HUES64 (cell line): Measurements from ENCODE around the gene CYFIP1.

ENCODE experiments used
- H3K27ac ChIP-seq: 2 replicates; pipeline ENCODE4 v1.7.0; 2013; ENCODE audit warnings: low read depth, low read length, inconsistent platforms
- H3K27me3 ChIP-seq: 2 replicates; pipeline ENCODE4 v1.6.1; 2013; ENCODE audit warnings: mild to moderate bottlenecking, low read length; ENCODE audit not compliant: insufficient read depth
- H3K36me3 ChIP-seq: 2 replicates; pipeline ENCODE4 v1.6.1; 2013; ENCODE audit warnings: mild to moderate bottlenecking, low read length; ENCODE audit not compliant: insufficient read depth
- H3K4me1 ChIP-seq: 2 replicates; pipeline ENCODE4 v1.6.1; 2013; ENCODE audit warnings: mild to moderate bottlenecking, low read length, moderate library complexity; ENCODE audit not compliant: insufficient read depth
- H3K4me3 ChIP-seq: 2 replicates; pipeline ENCODE4 v1.5.1; 2013; ENCODE audit warnings: mild to moderate bottlenecking, low read length, moderate library complexity
- H3K9ac ChIP-seq: 2 replicates; pipeline ENCODE4 v1.6.1; 2013; ENCODE audit warnings: mild to moderate bottlenecking, low read depth, low read length
- H3K9me3 ChIP-seq: 2 replicates; pipeline ENCODE4 v1.6.1; 2013; ENCODE audit warnings: low read depth, low read length; ENCODE audit not compliant: insufficient read depth
- WGBS: fragments of 150-250, 120-280 bp; methylation state at CpG from one replicate; pipeline ENCODE4 v1.1.7; 2013; ENCODE audit warnings: missing lambda C conversion rate; 5-methylcytosine and 5-hydroxymethylcytosine counted together

Gene CYFIP1

GRCh38 chr15:22902046-22902445 is 78.1 kb downstream of the CYFIP1 start:
- 97% methylated on average over 11 of the region's 11 CpGs for WGBS
- no peak overlapping the region for H3K4me3 ChIP-seq
- H3K27ac ChIP-seq, result no peak overlapping the region
- H3K9ac ChIP-seq, result no peak overlapping the region
- H3K36me3 ChIP-seq, result peaks cover 62% of the 10 kb centered on the region
- H3K9me3 ChIP-seq, result no peaks in the 10 kb centered on the region
- H3K27me3 ChIP-seq, result no peaks in the 10 kb centered on the region
- H3K4me1 ChIP-seq, result no peaks in the 10 kb centered on the region

- Histone ChIP-seq H3K4me3 (no peak overlapping the region), H3K9me3 (no peaks in the 10 kb centered on the region), H3K27me3 (no peaks in the 10 kb centered on the region), H3K4me1 (no peaks in the 10 kb centered on the region), H3K9ac (no peak overlapping the region), H3K27ac (no peak overlapping the region), H3K36me3 (peaks cover 47% of the 10 kb centered on the region)
- WGBS, result 93% methylated on average over 10 of the region's 10 CpGs
These were observed 84.5 kb downstream of the CYFIP1 start for GRCh38 chr15:22895465-22896190.

GRCh38 chr15:22893881-22894280 is 86.3 kb downstream of the CYFIP1 start:
- H3K27ac ChIP-seq, result no peak overlapping the region
- WGBS, result 96% methylated on average over 12 of the region's 13 CpGs
- H3K4me3 ChIP-seq, result no peak overlapping the region
- H3K36me3 ChIP-seq, result peaks cover 34% of the 10 kb centered on the region
- no peaks in the 10 kb centered on the region for H3K4me1 ChIP-seq
- no peaks in the 10 kb centered on the region for H3K9me3 ChIP-seq
- H3K9ac ChIP-seq, result no peak overlapping the region
- H3K27me3 ChIP-seq, result no peaks in the 10 kb centered on the region

- peaks cover 34% of the 10 kb centered on the region for H3K36me3 ChIP-seq
These were observed 87.1 kb downstream of the CYFIP1 start for GRCh38 chr15:22893081-22893480.

GRCh38 chr15:22892333-22892732 is 87.8 kb downstream of the CYFIP1 start:
- WGBS, result 92% methylated on average over 6 of the region's 9 CpGs
- Histone ChIP-seq H3K4me3 (no peak overlapping the region), H3K9ac (no peak overlapping the region), H3K9me3 (no peaks in the 10 kb centered on the region), H3K4me1 (no peaks in the 10 kb centered on the region), H3K36me3 (peaks cover 31% of the 10 kb centered on the region), H3K27me3 (no peaks in the 10 kb centered on the region), H3K27ac (no peak overlapping the region; the same call in 1 of the 2 replicates)

More at GRCh38 chr15:22893081-22893480, 87.1 kb downstream of the CYFIP1 start:
- 93% methylated on average over 17 of the region's 17 CpGs for WGBS
- Histone ChIP-seq H3K4me3 (no peak overlapping the region), H3K9ac (no peak overlapping the region), H3K4me1 (no peaks in the 10 kb centered on the region), H3K27me3 (no peaks in the 10 kb centered on the region), H3K27ac (no peak overlapping the region), H3K9me3 (no peaks in the 10 kb centered on the region)

- 92% methylated on average over 33 of the region's 33 CpGs for WGBS
These were observed 88.5 kb downstream of the CYFIP1 start for GRCh38 chr15:22891426-22892210.

GRCh38 chr15:22890296-22890695 is 89.9 kb downstream of the CYFIP1 start:
- Histone ChIP-seq H3K4me1 (no peaks in the 10 kb centered on the region), H3K36me3 (peaks cover 28% of the 10 kb centered on the region), H3K9me3 (no peaks in the 10 kb centered on the region), H3K27ac (no peak overlapping the region), H3K9ac (no peak overlapping the region), H3K4me3 (no peak overlapping the region), H3K27me3 (no peaks in the 10 kb centered on the region)
- 97% methylated on average over 11 of the region's 11 CpGs for WGBS

More at GRCh38 chr15:22891426-22892210, 88.5 kb downstream of the CYFIP1 start:
- no peak overlapping the region for H3K9ac ChIP-seq
- H3K36me3 ChIP-seq, result peaks cover 33% of the 10 kb centered on the region
- H3K27ac ChIP-seq, result no peak overlapping the region; the same call in 1 of the 2 replicates
- no peak overlapping the region for H3K4me3 ChIP-seq
- H3K9me3 ChIP-seq, result no peaks in the 10 kb centered on the region
- H3K4me1 ChIP-seq, result no peaks in the 10 kb centered on the region
- no peaks in the 10 kb centered on the region for H3K27me3 ChIP-seq

- no peak overlapping the region for H3K9ac ChIP-seq
- no peaks in the 10 kb centered on the region for H3K4me1 ChIP-seq
- no peaks in the 10 kb centered on the region for H3K9me3 ChIP-seq
- H3K4me3 ChIP-seq, result no peak overlapping the region
- peaks cover 28% of the 10 kb centered on the region for H3K36me3 ChIP-seq
- 93% methylated on average over 14 of the region's 14 CpGs for WGBS
- no peaks in the 10 kb centered on the region for H3K27me3 ChIP-seq
- no peak overlapping the region for H3K27ac ChIP-seq
These were observed 90.9 kb downstream of the CYFIP1 start for GRCh38 chr15:22889146-22889818.

- Histone ChIP-seq H3K4me1 (no peaks in the 10 kb centered on the region), H3K27ac (no peak overlapping the region), H3K27me3 (no peaks in the 10 kb centered on the region), H3K36me3 (peaks cover 20% of the 10 kb centered on the region), H3K9me3 (no peaks in the 10 kb centered on the region), H3K9ac (no peak overlapping the region), H3K4me3 (no peak overlapping the region)
- 95% methylated on average over 9 of the region's 9 CpGs for WGBS
These were observed 91.9 kb downstream of the CYFIP1 start for GRCh38 chr15:22888120-22888859.

- no peak overlapping the region for H3K9ac ChIP-seq
- H3K36me3 ChIP-seq, result peaks cover 23% of the 10 kb centered on the region
- H3K4me1 ChIP-seq, result no peaks in the 10 kb centered on the region
- no peak overlapping the region for H3K27ac ChIP-seq
- H3K27me3 ChIP-seq, result no peaks in the 10 kb centered on the region
- H3K4me3 ChIP-seq, result no peak overlapping the region
- 94% methylated on average over 14 of the region's 14 CpGs for WGBS
- H3K9me3 ChIP-seq, result no peaks in the 10 kb centered on the region
These were observed 92.8 kb downstream of the CYFIP1 start for GRCh38 chr15:22887157-22887951.
